CMK (cell line): ENCODE results near the gene GMEB1.
A peak's percentile ranks its signal among the peaks of the same experiment; 100 is the strongest.
"Not testable (repeated sequence)": the region's sequence is repeated elsewhere in the genome, so short reads cannot be mapped to it uniquely, and the experiment has no call there.

Source experiments
- DNase-seq: peaks from one replicate; pipeline ENCODE4 v3.0.0-alpha.2; 2010; ENCODE audit warnings: low read depth

GMEB1 gene, protein sequence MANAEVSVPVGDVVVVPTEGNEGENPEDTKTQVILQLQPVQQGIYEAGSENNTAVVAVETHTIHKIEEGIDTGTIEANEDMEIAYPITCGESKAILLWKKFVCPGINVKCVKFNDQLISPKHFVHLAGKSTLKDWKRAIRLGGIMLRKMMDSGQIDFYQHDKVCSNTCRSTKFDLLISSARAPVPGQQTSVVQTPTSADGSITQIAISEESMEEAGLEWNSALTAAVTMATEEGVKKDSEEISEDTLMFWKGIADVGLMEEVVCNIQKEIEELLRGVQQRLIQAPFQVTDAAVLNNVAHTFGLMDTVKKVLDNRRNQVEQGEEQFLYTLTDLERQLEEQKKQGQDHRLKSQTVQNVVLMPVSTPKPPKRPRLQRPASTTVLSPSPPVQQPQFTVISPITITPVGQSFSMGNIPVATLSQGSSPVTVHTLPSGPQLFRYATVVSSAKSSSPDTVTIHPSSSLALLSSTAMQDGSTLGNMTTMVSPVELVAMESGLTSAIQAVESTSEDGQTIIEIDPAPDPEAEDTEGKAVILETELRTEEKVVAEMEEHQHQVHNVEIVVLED

GRCh38 chr1:28668191-28668955, at the start of gene GMEB1:
TSS of gene GMEB1 (plus strand) at chr1:28668784. CDS start at chr1:28683613, 14,829 bp downstream.
- DNase-seq: peak; percentile 72

DNA sequence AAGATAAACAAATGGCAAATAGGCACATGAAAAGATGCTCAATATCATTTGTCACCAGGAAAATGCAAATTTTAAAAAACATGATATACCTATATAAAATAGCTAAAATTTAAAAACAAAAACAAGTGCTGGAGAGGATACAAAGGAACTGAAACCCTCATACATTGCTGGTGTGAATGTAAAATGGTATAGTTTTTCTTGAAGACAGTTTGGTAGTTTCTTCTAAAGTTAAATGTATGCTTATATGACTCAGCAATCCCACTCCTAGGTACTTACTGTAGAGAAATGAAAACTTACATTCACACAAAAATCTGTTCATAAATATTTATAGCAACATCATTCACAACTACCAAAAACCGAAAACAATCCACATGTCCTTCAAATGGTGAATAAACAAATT, 36.9 kb upstream of the GMEB1 start:
- DNase-seq: no peak

GRCh38 chr1:28632560-28632959, 36.0 kb upstream of the GMEB1 start:
- DNase-seq: no peak

GRCh38 chr1:28640766-28641165, 27.8 kb upstream of the GMEB1 start:
- DNase-seq: no peak

GRCh38 chr1:28642056-28642846, 26.3 kb upstream of the GMEB1 start:
- no peak for DNase-seq

- peak; percentile 98 for DNase-seq
These were observed 25.5 kb upstream of the GMEB1 start, which contains the start of gene TAF12 for GRCh38 chr1:28642847-28643635. TSS of gene TAF12 (minus strand) at chr1:28643067. CDS start at chr1:28622081, 20,986 bp downstream.

DNA sequence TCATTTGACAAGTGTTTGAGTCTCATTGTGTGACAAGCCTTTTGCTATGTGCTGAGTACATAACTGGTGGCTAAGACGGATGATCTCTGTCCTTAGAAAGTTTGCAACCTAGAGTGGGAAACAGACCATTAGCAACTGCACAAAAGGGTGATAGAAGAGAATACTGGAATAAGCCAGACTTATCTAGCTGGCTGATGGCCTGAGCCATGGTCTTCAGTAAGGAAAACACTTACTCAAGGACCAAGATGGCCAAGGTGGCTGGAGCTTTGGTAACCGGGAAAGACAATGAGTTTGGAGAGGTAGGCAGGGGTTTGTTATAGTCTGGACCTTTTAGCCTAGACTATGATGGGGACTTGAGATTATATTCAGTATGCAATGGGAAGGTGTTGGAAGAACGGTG, 24.1 kb upstream of the GMEB1 start:
- no peak for DNase-seq

GRCh38 chr1:28645406-28645805, 23.2 kb upstream of the GMEB1 start:
- not testable (repeated sequence) for DNase-seq

- DNase-seq: no peak
These were observed 22.5 kb upstream of the GMEB1 start for GRCh38 chr1:28646040-28646439.

GRCh38 chr1:28648008-28648473, 20.5 kb upstream of the GMEB1 start:
- peak; percentile 85 for DNase-seq

- peak; percentile 94 for DNase-seq
These were observed 19.9 kb upstream of the GMEB1 start, which contains the start of gene RNU11 for GRCh38 chr1:28648474-28649198. TSS of gene RNU11 (plus strand) at chr1:28648600.

- DNase-seq: not testable (repeated sequence)
These were observed 15.5 kb upstream of the GMEB1 start for GRCh38 chr1:28653063-28653462.

DNA sequence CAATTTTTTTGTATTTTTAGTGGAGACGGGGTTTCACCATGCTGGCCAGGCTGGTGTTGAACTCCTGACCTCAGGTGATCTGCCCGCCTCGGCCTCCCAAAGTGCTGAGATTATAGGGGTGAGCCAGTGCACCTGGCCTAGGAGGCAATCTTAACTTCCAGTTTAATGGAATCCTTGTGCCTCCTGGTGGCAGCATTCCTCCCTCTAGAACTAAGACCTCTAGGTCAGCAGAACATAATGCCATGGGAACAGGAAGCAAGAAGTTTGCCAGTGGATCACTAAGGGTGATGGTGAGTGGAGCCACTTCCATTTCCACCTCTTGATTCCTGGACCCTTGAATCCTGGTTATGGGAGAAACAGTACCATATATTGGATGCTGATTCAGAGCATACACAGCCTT, 14.7 kb upstream of the GMEB1 start:
- DNase-seq: not testable (repeated sequence)

DNA sequence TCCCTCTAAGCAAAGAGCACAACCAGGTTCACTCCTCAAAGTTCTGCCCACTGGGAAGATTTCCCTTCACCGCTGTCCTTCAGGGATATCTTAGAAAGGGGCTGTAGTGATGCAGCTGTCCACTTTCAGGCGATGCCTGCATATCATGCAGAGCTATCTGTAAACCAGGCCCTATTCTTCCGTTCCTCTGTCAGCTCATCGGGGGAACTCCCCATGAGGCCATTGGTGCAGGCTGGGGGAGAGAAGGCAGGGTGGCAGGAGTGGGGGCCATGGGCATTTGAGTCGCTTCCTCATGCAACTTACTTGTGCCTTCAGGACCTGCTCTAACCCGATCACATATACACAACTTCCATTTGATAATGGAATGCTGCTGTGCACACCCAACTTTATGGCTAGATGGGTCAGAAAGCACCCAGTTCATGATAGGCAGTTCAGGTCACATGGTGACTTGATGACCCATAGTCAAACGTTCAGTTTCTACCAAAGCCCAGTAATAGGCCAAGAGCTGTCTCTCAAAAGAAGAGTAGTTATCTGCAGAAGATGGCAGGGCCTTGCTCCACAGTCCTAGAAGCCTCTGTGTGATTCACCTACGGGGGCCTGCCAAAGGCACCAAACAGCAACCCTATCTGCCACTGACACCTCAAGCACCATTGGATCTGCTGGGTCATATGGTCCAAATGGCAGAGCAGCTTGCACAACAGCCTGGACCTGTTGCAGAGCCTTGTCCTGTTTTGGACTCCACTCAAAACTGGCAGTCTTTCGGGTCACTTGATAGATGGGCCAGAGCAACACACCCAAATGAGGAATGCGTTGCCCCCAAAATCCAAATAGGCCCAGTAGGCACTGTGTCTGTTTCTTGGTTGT, 12.9 kb upstream of the GMEB1 start:
- not testable (repeated sequence) for DNase-seq

DNA sequence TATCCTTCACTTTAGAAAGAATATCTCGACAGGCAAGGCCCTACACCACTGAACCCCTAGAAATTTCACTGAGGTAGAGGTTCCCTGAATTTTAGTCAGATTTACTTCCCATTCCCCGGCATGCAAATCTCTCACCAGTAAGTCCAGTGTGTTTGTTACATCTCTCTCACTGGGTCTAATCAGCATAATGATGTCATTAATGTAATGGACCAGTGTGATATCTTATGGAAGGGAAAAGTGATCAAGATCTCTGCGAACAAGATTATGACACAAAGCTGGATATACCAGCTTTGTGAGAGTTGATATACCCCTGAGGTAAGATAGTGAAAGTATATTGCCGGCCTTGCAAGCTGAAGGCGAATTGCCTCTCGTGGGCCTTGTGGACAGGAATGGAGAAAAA, 12.2 kb upstream of the GMEB1 start:
- no peak for DNase-seq

DNA sequence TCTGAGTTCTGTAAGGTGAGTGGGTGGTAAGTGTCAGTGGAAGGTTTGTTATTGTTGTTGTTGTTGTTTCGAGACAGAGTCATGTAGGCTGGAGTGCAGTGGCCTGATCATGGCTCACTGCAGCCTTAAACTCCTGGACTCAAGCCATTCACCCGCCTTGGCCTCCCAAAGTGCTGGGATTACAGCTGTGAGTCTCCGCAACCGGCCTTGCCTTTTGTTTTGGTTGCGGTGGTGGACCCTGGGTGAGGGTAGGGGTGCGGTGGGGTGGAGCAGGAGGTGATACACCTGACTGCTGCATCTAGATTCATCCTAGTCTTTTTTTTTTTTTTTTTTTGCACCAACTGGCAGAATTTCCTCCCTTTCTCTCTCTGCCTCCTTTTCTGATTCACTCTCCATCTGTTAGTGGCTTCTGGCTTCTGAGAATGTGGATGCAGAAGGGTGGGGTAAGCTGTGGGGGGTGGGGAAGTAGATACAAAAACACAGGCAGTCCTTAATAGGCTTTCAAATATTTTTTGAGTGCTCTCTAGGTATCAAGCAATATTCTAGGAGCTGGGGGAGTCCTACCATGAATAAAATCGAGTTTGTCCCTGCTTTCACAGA, 4.6 kb upstream of the GMEB1 start:
- no peak for DNase-seq

DNA sequence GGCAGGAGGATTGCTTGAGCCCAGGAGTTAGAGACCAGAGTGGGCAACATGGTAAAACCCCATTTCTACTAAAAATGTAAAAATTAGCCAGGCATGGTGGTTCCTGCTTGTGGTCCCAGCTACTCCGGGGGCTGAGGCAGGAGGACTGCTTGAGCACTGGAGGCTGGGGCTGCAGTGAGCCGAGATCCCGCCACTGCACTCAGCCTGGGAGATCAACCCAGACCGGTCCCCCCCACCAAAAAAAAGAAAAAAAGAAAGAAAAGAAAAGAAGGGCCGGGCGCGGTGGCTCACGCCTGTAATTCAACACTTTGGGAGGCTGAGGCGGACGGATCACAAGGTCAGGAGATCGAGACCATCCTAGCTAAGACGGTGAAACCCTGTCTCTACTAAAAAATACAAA, 1.8 kb upstream of the GMEB1 start:
- DNase-seq: no peak

DNA sequence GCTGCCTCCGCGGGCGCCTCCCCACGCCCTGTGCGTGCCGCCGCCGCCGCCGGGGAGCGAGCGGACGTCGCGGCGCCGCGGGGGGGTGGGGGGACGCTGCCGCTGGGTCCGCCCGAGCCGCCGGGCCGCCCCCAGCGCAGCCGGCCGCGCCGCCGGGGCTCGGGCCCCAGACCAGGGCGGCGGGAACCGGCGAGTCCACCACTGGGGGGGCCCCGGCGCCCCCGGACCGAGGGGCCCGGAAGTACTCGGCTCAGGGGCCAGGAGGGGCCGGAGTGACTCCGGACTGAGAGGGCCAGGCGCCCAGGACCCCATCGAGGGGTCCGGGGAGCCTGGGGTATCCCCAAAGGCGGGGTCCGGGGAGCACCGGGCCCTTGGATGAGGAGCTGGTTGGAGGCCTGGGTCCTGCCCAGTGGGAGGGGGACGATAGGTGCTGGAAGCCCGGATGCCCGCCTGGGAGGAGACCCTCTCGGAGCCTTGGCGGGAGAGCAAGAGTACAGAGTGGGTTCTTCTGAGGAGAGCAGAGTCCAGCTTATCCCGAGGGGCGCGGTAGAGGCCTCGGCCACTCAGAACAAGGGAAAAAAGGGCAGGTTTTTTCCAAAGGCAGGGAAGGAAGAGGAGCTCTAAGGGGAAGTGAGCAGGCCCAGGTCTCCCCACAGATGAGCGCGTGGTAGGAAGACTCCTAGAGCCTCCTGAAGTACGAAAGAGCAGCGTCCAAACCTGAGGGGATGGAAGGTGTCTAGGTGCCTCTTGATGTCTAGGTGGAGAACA, 556 bp downstream of the GMEB1 start:
- DNase-seq: peak; percentile 72
